HCT116 (cell line): ENCODE results near the gene CPNE5. TPM values are rescaled to one million over a fixed set of nuclear protein-coding genes. Genes with fewer than 3 reads are reported as not detected.
A peak's percentile ranks its signal among the peaks of the same experiment; 100 is the strongest.

Experiments
- ATAC-seq: fragments of 200-7000 bp; cut with Tn5 transposase; 2 replicates; pipeline ENCODE4 v1.9.1; 2020; ENCODE audit warnings: mild to moderate bottlenecking, moderate library complexity
- BruUV-seq: library from RNA; stranded (reverse); fragments of 400-500 nt; replicated peaks from 2 replicates; lab custom pipeline; 2021; lab: Mats Ljungman, UMichigan
- CTCF ChIA-PET: fragments of 300-600 bp; sonication (Branson Sonifier 250); formaldehyde crosslinking; loops from one replicate; lab custom pipeline; 2021; ENCODE audit warnings: antibody characterized with exemption; lab: Charles Lee
- POLR2A ChIA-PET: fragments of 300-600, 350-600 bp; sonication (Branson Sonifier 250); formaldehyde crosslinking; loops from one replicate; lab custom pipeline; 2021; ENCODE audit warnings: antibody characterized with exemption; lab: Charles Lee
- RAD21 ChIA-PET, 2 experiments: fragments of 300-600 bp; sonication (Branson Sonifier 250); formaldehyde crosslinking; loops; one replicate each; lab custom pipeline; 2023; ENCODE audit warnings: low total read pairs in 2 of 2; ENCODE audit not compliant: uncharacterized antibody in 2 of 2, unreplicated experiment in 2 of 2, low non-redundant PET in 1 of 2; lab: Charles Lee
- DNase-seq: peaks from one replicate; pipeline ENCODE4 v3.0.0-alpha.2; 2010; ENCODE audit warnings: low read depth, low spot score
- H2AFZ ChIP-seq: fragments of 200-600 bp; shearing (Covaris generic), sonication (generic); 2 replicates; pipeline ENCODE4 v1.6.1; 2017; ENCODE audit warnings: low read depth, mixed run types, mixed read lengths, antibody characterized with exemption, low read length; ENCODE audit not compliant: poor library complexity, severe bottlenecking
- H3K27ac ChIP-seq: 2 replicates; pipeline ENCODE4 v1.5.1; 2012; ENCODE audit warnings: low read depth, low read length
- H3K27me3 ChIP-seq: fragments of 200-600 bp; sonication (generic); 2 replicates; pipeline ENCODE4 v1.6.1; 2016; ENCODE audit warnings: mixed run types, low read length, mixed read lengths; ENCODE audit not compliant: insufficient read depth
- H3K36me3 ChIP-seq, 2 experiments: fragments of 200-500 bp in 1 of 2; fragments of 200-600 bp in 1 of 2; sonication (Bioruptor generic) in 1 of 2; sonication (generic) in 1 of 2; 2 replicates each; pipeline versions ENCODE4 v1.5.1 to v1.6.1; 2014 to 2016; ENCODE audit warnings: low read length in 2 of 2, inconsistent platforms in 1 of 2, mixed read lengths in 1 of 2, mixed run types in 1 of 2; ENCODE audit not compliant: insufficient read depth in 2 of 2, control insufficient read depth in 1 of 2
- H3K4me1 ChIP-seq, 2 experiments: fragments of 200-600 bp in 1 of 2; sonication (generic) in 1 of 2; 2 replicates each; pipeline versions ENCODE4 v1.5.1 to v1.6.1; 2012 to 2017; ENCODE audit warnings: low read length in 2 of 2, inconsistent platforms in 1 of 2, mild to moderate bottlenecking in 1 of 2, mixed read lengths in 1 of 2, mixed run types in 1 of 2, moderate library complexity in 1 of 2; ENCODE audit not compliant: insufficient read depth in 2 of 2, control insufficient read depth in 1 of 2
- H3K4me2 ChIP-seq: fragments of 200-600 bp; sonication (generic); 2 replicates; pipeline ENCODE4 v1.6.1; 2017; ENCODE audit warnings: mixed run types, low read length, mixed read lengths
- H3K4me3 ChIP-seq, 2 experiments: fragments of 200-600 bp in 1 of 2; sonication (generic) in 1 of 2; replicated peaks in 1 of 2; 2 replicates each; pipeline ENCODE4 v1.5.1; 2011 to 2016; ENCODE audit warnings: low read length in 2 of 2, control low read depth in 1 of 2, low read depth in 1 of 2, mild to moderate bottlenecking in 1 of 2, mixed read lengths in 1 of 2, mixed run types in 1 of 2
- H3K79me2 ChIP-seq: fragments of 200-600 bp; sonication (generic); 2 replicates; pipeline ENCODE4 v1.6.1; 2017; ENCODE audit warnings: mild to moderate bottlenecking, mixed run types, low read length, moderate library complexity, mixed read lengths; ENCODE audit not compliant: insufficient read depth
- H3K9ac ChIP-seq: fragments of 200-600 bp; sonication (generic); 2 replicates; pipeline ENCODE4 v1.6.1; 2016; ENCODE audit warnings: low read length, mixed read lengths
- H3K9me2 ChIP-seq: fragments of 200-600 bp; sonication (generic), shearing (Covaris generic); 2 replicates; pipeline ENCODE4 v1.6.1; 2017; ENCODE audit warnings: mixed run types, mild to moderate bottlenecking, moderate library complexity; ENCODE audit not compliant: insufficient read depth
- H3K9me3 ChIP-seq, 2 experiments: fragments of 200-500 bp in 1 of 2; fragments of 200-600 bp in 1 of 2; sonication (Bioruptor generic) in 1 of 2; sonication (generic) in 1 of 2; 2 replicates each; pipeline ENCODE4 v1.6.1; 2014 to 2017; ENCODE audit warnings: low read length in 2 of 2, mixed read lengths in 2 of 2, inconsistent platforms in 1 of 2, low read depth in 1 of 2, mild to moderate bottlenecking in 1 of 2, mixed run types in 1 of 2, moderate library complexity in 1 of 2; ENCODE audit not compliant: control insufficient read depth in 1 of 2, insufficient read depth in 1 of 2
- H4K20me1 ChIP-seq: fragments of 200-600 bp; sonication (generic), shearing (Covaris generic); 2 replicates; pipeline ENCODE4 v1.6.1; 2017; ENCODE audit warnings: mixed run types, mild to moderate bottlenecking, moderate library complexity; ENCODE audit not compliant: insufficient read depth
- ATF3 ChIP-seq: IDR thresholded peaks from 2 replicates; pipeline ENCODE4 v1.6.1; 2012
- CEBPB ChIP-seq: IDR thresholded peaks from 2 replicates; pipeline ENCODE4 v1.6.1; 2012; ENCODE audit warnings: low read depth
- FOSL1 ChIP-seq: IDR thresholded peaks from 2 replicates; pipeline ENCODE4 v1.6.1; 2012; ENCODE audit warnings: low read depth
- JUND ChIP-seq: IDR thresholded peaks from 2 replicates; pipeline ENCODE4 v1.6.1; 2012
- POLR2A ChIP-seq: IDR thresholded peaks from 2 replicates; pipeline ENCODE4 v1.7.0; 2011; ENCODE audit warnings: borderline replicate concordance; ENCODE audit not compliant: insufficient read depth, insufficient read length; ENCODE audit errors: extremely low read depth
- RAD21 ChIP-seq: IDR thresholded peaks from 2 replicates; pipeline ENCODE4 v1.6.1; 2012; ENCODE audit warnings: low read depth, mild to moderate bottlenecking
- SIN3A ChIP-seq: IDR thresholded peaks from 2 replicates; pipeline ENCODE4 v1.6.1; 2012; ENCODE audit warnings: low read depth
- SP1 ChIP-seq: IDR thresholded peaks from 2 replicates; pipeline ENCODE4 v1.6.1; 2012; ENCODE audit warnings: low read depth
- TCF7L2 ChIP-seq: IDR thresholded peaks from 2 replicates; pipeline ENCODE4 v1.7.0; 2011; ENCODE audit warnings: borderline replicate concordance, inconsistent platforms; ENCODE audit not compliant: insufficient read depth, insufficient read length; ENCODE audit errors: extremely low read depth
- YY1 ChIP-seq: IDR thresholded peaks from 2 replicates; pipeline ENCODE4 v1.6.1; 2011; ENCODE audit warnings: low read length, low read depth, moderate library complexity, mild to moderate bottlenecking; ENCODE audit not compliant: insufficient replicate concordance; ENCODE audit errors: extremely low read depth
- ZBTB33 ChIP-seq: IDR thresholded peaks from 2 replicates; pipeline ENCODE4 v1.6.1; 2011; ENCODE audit warnings: mild to moderate bottlenecking, low read length, moderate library complexity; ENCODE audit not compliant: insufficient replicate concordance; ENCODE audit errors: extremely low read depth
- ZFX ChIP-seq: fragments of 450-650 bp; IDR thresholded peaks from 2 replicates; pipeline ENCODE4 v1.6.1; 2017
- ZNF274 ChIP-seq: fragments of 200-500 bp; sonication (Bioruptor generic); IDR thresholded peaks from 2 replicates; pipeline ENCODE4 v1.6.1; 2014; ENCODE audit warnings: mild to moderate bottlenecking, low read depth, low read length, inconsistent platforms
- intact Hi-C: fragments of 100-400 bp; cut with micrococcal nuclease; formaldehyde crosslinking; loops from 2 replicates; pipeline ENCODE4 v1.10.0; 2022
- total RNA-seq: library from RNA; stranded (reverse); gene quantifications from one replicate; pipeline ENCODE4 v1.2.1, GENCODE V29; 2021; ENCODE audit not compliant: unreplicated experiment

Gene CPNE5
- total RNA-seq, 1 experiment from 2014 or later = not detected

- Histone ChIP-seq H2AFZ (no peak overlapping the region), H3K9me3 (no peaks in the 10 kb centered on the region), H3K4me1 (peaks cover 8 to 17% of the 10 kb centered on the region in 2 experiments; a peak in 3 of 4 replicates), H3K4me3 (peak overlapping the region; percentile 68 to 84), H3K9me2 (no peaks in the 10 kb centered on the region), H3K27ac (no peak overlapping the region), H3K36me3 (peaks cover 9 to 14% of the 10 kb centered on the region in 2 experiments; a peak in 3 of 4 replicates), H3K27me3 (no peaks in the 10 kb centered on the region), H3K79me2 (peaks cover 46% of the 10 kb centered on the region), H3K9ac (peak overlapping the region; percentile 94; the same call in 1 of the 2 replicates), H4K20me1 (no peaks in the 10 kb centered on the region), H3K4me2 (peak overlapping the region; percentile 93)
- ChIA-PET POLR2A (no interaction called here), CTCF (interaction anchor here (1.5 to 3.6 kb wide), 4 partner anchors 9 to 145 kb away, joined by 5 to 29 read pairs (median 16); partner anchors contain the start of gene C6orf89), RAD21 (interaction anchor here in 1 of 2 experiments (0.6 kb wide), 1 partner anchor 1111 kb away, joined by 3 read pairs; no protein-coding TSS in a partner anchor)
- intact Hi-C loops = loop anchor here (5.0 kb wide), 1 partner anchor 106 kb away; no protein-coding TSS in a partner anchor
- no TSS peak for BruUV-seq
- DNase-seq = no peak
- TF ChIP-seq FOSL1 = no peak
- TF ChIP-seq POLR2A = no peak
- no peak for TF ChIP-seq RAD21
- TF ChIP-seq ATF3 = no peak
- no peak for ATAC-seq
Observed at GRCh38 chr6:36873115-36873514, 33.9 kb upstream of the CPNE5 start.

GRCh38 chr6:36871686-36872085 lies 32.4 kb upstream of the CPNE5 start:
- H3K4me3 ChIP-seq = no peak overlapping the region
- no peaks in the 10 kb centered on the region for H3K9me3 ChIP-seq
- peaks cover 60% of the 10 kb centered on the region for H3K79me2 ChIP-seq
- BruUV-seq = no TSS peak
- H3K27ac ChIP-seq = no peak overlapping the region
- ChIA-PET POLR2A (no interaction called here), RAD21 (no interaction called here), CTCF (interaction anchor here (1.3 kb wide), 1 partner anchor 14 kb away, joined by 4 read pairs; the partner anchor contains the start of gene C6orf89)
- TF ChIP-seq FOSL1 (no peak), POLR2A (no peak), SP1 (no peak), RAD21 (no peak), TCF7L2 (no peak), ZBTB33 (no peak), SIN3A (no peak), ZFX (no peak), ZNF274 (no peak), YY1 (no peak), CEBPB (no peak), JUND (no peak), ATF3 (no peak)
- ATAC-seq (no peak), DNase-seq (no peak)
- no peaks in the 10 kb centered on the region for H3K27me3 ChIP-seq
- peaks cover 8 to 17% of the 10 kb centered on the region in 2 experiments; a peak in 3 of 4 replicates for H3K4me1 ChIP-seq
- H3K9me2 ChIP-seq = no peaks in the 10 kb centered on the region
- intact Hi-C loops = loop anchor here (5.0 kb wide), 1 partner anchor 104 kb away; no protein-coding TSS in a partner anchor
- H3K4me2 ChIP-seq = no peak overlapping the region
- peaks cover 14 to 19% of the 10 kb centered on the region in 2 experiments; a peak in 3 of 4 replicates for H3K36me3 ChIP-seq
- H3K9ac ChIP-seq = no peak overlapping the region
- no peak overlapping the region for H2AFZ ChIP-seq
- no peaks in the 10 kb centered on the region for H4K20me1 ChIP-seq
